Renal cortical epithelial cell (primary cell): ENCODE measurements around the gene KRTAP4-2. TPM values are rescaled to one million over a fixed set of nuclear protein-coding genes. Genes with fewer than 3 reads are reported as not detected.
"Not testable (repeated sequence)": the region's sequence is repeated elsewhere in the genome, so short reads cannot be mapped to it uniquely, and the experiment has no call there.

Experiments used
- DNase-seq: peaks from one replicate; pipeline ENCODE4 v3.0.0-alpha.2; 2011; ENCODE audit warnings: low read depth
- total RNA-seq: library from RNA; depleted of rRNA; stranded (reverse); fragments of >200 nt; gene quantifications from 2 replicates; pipeline ENCODE4 v1.2.3, GENCODE V29; 2014

KRTAP4-2 gene
- not detected in 2 replicates for total RNA-seq

DNA sequence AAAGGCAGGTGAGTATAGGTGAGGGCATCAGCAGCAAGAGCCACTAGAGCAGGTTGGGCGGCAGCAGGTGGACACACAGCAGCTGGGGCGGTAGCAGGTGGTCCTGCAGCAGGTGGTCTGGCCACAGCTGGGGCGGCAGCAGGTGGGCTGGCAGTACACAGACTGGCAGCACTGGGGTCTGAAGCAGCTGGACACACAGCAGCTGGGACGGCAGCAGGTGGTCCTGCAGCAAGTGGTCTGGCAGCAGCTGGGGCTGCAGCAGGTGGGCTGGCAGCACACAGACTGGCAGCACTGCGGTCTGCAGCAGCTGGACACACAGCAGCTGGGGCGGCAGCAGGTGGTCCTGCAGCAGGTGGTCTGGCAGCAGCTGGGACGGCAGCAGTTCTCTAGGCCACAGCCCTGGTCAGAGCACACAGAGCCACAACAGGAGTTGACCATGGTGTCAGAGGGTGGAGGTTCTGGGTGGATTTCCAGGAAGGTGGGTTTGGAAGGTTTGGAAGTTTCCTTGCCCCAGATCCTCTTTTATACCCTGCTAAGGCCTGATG lies at the start of gene KRTAP4-2:
KRTAP4-2 (minus strand) TSS at position 495 of the 545 bp plus-strand sequence; CDS start at position 438, 57 bp downstream.
- DNase-seq: no peak

DNA sequence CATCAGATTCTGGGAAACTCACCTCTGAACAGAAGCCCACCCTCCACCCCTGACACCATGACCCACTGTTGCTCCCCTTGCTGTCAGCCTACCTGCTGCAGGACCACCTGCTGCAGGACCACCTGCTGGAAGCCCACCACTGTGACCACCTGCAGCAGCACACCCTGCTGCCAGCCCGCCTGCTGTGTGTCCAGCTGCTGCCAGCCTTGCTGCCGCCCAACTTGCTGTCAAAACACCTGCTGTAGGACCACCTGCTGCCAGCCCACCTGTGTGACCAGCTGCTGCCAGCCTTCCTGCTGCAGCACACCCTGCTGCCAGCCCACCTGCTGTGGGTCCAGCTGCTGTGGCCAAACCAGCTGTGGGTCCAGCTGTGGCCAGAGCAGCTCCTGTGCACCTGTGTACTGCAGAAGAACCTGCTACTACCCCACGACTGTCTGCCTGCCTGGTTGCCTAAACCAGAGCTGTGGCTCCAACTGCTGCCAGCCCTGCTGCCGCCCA lies 48.6 kb upstream of the KRTAP4-2 start, which contains the start of gene KRTAP9-2:
KRTAP9-2 (plus strand) TSS at position 51 of the 498 bp plus-strand sequence; CDS start at position 58, 7 bp downstream.
- DNase-seq: not testable (repeated sequence)

DNA sequence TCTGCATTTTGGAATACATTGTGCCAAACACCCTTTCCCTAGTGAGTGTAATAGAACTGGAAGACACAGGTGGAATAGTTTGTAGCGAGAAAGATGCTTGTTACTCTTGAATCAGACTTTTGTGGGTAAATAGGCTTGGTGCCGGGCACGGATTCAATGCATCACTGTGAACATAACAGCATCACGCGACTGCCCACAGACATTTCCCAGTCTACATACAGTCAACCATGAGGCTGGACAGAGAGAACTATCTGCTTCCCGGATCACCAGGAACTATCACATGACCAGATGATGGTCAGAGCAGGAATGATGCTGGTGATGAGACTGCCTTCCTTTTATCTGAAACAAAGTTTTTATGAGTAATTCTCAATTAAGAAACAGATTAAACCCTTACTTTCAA lies 48.0 kb upstream of the KRTAP4-2 start:
- DNase-seq: no peak

DNA sequence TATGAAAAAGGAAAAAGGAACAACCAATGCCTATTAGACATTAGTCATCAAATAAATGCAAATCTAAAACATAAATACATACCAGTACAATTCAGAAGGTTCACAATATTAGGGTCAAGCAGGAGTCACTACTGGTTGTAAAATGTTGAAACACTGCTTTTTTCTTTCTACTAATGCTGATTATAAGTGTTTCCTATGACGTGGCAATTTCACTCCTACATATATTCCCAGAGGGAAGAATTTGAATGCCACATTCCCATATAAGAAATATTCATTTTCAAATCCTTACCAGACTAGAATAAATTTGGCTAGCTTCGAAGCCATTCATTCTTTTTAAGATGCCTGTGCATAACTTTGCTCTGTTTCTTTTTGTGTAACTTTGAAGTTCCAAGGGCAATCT lies 45.8 kb upstream of the KRTAP4-2 start:
- peak; percentile 1 for DNase-seq

DNA sequence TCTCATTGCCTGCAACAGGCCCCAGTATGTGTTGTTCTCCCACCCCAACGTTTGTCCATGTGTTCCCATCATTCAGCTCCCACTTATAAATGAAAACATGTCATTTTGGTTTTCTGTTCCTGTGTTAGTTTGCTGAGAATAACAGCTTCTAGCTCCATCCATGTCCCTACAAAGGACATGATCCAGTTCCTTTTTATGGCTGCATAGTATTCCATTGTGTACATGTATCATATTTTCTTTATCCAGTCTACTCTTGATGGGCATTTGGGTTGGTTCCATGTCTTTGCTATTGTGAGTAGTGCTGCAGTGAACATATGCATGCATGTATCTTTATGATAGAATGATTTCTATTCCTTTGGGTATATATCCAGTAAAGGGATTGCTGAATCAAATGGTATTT lies 37.7 kb upstream of the KRTAP4-2 start:
- DNase-seq: no peak

DNA sequence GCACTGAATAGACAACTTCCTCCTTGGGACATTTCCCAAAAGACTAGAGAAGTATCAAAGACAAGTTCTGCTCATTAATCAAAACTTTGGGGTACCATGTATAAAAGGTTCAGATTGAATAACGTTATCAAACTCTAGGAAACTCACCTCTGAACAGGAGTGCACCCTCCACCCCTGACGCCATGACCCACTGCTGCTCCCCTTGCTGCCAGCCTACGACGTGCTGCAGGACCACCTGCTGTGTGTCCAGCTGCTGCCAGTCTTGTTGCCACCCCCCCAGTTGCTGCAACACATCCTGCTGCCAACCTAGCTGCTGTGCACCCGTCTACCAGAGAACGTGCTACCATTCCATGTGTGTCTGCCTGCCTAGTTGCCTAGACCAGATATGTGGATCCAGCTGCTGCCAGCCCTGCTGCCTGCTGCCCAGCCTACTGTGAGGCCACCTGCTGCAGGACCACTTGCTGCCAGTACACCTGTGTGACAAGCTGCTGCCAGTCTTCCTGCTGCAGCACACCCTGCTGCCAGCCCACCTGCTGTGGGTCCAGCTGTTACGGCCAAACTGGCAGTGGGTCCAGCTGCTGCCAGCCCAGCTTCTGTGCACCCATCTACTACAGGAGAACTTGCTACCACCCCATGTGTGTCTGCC lies 34.6 kb upstream of the KRTAP4-2 start:
- DNase-seq: no peak

DNA sequence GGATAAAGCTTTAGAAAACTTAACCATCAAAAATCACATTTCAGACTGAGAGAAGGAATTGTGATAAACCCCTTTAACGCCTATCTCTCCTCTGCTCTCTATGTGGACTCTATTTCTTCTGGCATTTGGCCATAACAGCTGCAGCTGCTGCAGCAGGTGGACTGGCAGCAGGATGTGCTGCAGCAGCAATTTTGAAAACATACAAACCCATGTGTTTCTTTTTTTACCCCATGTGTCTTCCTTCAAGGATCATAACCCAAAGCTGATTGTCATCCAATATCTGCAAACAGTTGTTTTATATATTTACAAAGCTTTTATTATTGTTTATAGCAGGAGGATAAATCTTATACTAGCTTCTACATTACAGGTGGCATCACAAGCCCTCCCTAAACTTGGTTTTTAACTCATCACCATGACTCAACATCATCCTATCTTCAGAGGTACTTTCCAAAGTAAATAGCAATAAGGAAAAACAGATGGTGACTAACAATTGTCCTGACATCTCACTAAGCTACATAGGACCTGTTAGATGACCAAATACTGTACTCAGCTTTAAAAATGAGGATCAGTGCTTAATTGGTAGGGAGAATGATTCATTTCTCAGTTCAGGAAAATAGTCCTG lies 33.9 kb upstream of the KRTAP4-2 start:
- peak; percentile 57 for DNase-seq

DNA sequence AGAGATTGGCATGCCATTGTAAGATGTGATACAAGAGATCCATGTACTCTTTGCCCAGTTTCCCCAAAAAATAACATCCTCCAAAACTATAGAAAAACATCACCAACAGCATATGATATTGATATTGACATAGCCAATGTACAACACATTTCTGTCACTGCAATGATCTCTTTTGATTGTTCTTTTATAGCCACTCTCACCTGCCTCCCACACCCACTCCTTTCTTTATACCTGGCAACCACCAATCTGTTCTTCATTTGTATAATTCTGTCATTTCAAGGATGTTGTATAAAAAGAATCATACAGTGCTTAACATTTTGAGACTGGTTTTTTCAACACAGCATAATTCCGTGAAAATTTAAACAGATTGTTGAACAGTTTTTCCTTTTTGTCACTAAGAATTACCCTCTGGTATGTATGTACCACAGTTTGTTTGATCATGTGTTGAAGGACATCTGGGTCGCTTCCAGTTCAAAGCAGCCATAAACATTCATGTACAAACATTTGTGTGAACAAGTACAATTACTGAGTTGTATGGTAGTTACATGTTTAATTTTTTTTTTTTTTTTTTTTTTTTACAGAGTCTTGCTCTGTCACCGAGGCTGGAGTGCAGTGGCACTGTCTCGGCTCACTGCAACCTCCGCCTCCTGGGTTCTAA lies 21.5 kb upstream of the KRTAP4-2 start:
- no peak for DNase-seq

DNA sequence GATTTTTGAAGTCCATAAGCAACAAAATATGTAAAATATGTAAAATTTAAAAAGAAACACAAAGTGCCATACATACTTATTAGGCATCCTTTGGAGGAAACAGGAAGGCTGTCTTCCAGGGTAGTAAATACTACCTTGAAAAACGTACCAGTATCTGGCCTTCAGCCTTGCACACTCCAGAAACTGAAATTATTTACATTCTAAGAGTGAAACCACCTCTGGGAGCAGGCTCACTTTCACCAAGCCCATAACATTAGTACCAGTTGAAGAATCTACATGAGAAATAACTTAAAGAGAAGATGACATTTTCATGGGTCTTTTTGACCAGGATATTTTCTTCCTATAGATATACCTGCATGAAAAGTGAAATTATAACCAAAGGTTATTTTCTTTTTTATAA lies 18.0 kb upstream of the KRTAP4-2 start:
- DNase-seq: no peak

DNA sequence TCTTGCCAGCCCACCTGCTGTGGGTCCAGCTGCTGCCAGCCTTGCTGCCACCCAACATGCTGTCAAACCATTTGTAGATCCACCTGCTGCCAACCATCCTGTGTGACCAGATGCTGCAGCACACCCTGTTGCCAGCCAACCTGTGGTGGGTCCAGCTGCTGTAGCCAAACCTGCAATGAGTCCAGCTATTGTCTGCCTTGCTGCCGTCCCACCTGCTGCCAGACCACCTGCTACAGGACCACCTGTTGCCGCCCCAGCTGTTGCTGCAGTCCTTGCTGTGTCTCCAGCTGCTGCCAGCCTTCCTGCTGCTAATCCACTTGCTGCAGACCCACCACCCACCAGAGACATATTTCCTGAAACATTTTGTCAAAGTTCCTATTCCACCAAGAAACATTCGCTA lies 12.3 kb upstream of the KRTAP4-2 start:
- DNase-seq: no peak

DNA sequence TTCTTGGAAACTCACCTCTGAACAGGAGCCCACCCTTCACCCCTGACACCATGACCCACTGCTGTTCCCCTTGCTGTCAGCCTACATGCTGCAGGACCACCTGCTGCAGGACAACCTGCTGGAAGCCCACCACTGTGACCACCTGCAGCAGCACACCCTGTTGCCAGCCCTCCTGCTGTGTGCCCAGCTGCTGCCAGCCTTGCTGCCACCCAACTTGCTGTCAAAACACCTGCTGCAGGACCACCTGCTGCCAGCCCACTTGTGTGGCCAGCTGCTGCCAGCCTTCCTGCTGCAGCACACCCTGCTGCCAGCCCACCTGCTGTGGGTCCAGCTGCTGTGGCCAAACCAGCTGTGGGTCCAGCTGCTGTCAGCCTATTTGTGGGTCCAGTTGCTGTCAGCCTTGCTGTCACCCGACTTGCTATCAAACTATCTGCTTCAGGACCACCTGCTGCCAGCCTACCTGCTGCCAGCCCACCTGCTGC lies 11.9 kb upstream of the KRTAP4-2 start, which contains the start of gene KRTAP9-1:
KRTAP9-1 (plus strand) TSS at position 51 of the 482 bp plus-strand sequence; CDS start at position 51, 0 bp downstream.
- DNase-seq: not testable (repeated sequence)

DNA sequence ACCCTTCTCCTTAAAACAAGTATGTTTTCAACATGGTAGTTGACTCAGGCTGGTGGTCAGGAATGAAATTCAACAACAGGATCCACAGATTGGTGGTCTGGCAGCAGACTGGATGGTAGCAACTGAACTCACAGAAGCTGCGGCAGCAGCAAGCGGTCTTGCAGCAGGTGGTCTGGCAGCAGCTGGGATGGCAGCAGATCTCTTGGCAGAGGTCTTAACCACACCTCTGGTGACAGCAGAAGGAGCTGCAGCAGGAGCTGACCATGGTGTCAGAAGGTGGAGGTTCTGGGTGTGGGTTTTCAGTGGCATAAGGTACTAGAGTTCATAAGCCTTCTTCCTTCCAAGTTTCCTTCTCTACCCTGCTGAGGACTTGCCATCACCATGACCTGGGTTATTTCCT lies 8.9 kb upstream of the KRTAP4-2 start:
- no peak for DNase-seq

DNA sequence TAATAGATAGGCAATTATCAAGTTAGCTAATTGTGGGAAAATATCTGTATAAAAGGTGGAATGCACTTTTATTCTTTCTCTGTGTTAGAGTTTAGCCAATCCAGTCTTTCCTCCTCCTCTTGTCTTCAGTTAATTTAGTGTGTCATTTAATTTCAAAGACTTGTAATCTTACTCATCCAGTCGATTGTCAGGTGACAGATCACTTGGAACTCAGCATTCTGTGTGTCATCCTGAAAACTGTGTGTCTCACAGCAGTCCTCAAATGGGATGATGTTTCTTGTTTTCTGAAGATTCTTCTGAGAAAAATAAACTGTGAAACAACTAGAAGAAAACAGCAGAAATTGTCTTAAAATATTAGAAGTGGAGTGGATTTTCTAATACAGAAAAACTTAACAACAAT lies 7.0 kb upstream of the KRTAP4-2 start:
- no peak for DNase-seq

DNA sequence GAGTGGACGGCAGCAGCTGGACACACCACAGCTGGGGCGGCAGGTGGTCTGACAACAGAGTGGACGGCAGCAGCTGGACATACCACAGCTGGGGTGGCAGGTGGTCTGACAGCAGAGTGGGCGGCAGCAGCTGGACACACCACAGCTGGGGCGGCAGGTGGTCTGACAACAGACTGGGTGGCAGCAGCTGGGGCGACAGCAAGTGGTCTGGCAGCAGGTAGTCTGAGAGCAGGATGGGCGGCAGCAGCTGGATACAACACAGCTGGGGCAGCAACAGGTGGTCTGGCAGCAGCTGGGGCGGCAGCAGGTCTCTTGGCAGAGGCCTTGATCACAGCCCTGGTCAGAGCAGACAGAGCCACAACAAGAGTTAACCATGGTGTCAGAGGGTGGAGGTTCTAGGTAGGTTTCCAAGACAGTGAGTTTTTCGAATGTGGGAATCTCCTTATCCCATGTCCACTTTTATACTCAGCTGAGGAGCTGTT lies 6.5 kb upstream of the KRTAP4-2 start, which contains the start of gene KRTAP4-1:
KRTAP4-1 (minus strand) TSS at position 432 of the 482 bp plus-strand sequence; CDS start at position 375, 57 bp downstream.
- DNase-seq: no peak

DNA sequence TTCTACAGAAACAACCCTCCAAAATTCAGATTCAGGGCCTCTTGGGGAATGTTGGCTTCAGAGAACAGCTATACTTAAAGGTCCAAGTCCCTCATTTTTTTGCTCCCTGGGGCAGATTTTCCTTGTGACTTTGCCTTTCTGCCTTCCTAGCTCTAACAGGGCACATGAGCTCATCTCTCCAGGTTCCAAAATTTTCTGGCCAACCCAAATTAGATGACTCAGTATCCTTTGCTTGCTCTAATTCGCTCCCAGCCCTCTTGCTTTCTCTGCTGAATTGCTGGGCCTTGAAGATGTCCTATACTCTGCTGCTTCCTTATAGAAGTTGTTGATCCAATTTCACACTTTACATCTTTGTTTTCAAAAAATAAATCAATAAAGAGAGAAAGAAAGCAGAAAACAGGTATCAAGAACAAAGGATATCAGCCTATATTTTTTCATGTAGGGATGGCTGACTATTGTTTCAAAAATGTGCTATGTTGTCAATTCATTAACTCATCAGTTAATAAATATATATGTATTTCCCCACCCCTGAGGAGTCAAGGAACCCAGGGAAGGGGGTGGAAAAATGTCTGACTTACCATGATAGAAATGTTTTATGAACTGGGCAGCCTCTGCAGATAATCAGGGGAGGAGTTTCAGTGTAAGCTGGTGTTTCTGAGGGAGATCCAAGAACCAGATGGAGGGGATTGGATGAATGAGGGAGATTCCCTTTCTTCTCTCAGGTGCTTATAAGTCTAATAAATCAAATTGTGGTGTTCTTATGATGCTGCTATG lies 1.0 kb upstream of the KRTAP4-2 start:
- peak; percentile 15 for DNase-seq

DNA sequence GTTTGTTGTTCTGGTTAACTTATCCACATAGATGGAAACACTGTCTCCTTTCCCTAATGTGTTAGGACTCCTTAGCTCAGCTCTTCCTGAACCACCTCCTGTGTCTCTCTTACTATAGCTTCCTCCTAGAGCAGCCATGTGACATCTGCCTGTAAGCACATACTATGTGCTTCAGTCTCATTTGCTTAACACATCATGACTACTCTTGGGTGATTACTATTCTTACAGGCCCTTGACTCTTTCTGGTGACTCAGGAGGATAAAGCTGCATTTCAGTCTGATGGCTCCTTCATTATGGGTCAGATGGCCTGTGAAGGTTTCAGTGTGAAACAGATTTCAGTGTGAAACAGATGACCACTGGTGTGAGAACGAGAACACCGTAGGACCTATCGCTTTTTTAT lies 320 bp upstream of the KRTAP4-2 start:
- peak; percentile 70 for DNase-seq

DNA sequence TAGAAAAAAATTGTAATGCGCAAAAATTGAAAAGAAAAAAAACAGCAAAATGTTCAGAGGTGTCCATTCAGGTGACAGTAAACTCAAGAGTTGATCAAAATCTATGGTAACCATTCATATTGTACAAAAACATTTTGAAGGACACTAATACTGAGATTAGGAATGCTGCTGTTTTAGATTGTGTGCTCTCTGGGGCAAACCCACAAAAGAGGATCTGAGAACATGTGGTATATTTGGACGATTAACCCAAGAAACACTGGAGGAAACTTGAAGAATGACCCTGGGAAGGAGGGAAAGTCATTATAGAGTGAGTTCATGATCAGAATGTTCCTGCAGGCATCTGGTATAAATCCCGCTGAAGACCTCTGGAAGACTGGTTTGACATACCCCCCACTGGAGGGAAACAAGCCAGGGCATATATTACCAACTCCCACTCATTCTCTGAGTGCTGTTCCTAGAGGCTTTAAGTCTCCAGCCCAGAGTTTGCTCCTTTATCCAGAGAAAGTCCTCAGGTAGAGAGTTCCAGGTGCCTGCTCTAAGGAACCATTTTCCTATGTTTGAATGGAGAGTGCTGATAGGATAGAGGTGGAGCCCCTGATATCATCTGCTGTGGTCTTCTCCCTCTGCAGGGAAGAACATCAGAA lies 1.2 kb downstream of the KRTAP4-2 start:
- DNase-seq: no peak

DNA sequence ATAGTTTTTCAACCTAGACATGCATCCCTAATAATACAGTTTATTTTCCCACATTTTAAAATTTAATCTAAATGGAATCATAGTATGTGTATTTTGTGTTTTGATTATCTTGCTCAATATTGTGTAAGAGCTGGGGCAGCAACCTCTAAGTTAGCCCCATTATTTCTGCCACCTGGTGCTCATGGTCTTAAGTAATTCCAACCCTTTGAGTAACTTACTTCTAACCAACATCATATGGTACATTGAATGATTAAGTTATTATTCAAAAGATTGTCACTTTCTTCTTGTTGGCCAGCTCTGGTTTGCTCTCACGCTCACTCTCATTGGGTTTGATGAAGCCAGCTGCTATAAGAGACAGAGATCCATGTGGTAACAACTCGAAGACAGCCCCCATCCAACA lies 6.1 kb downstream of the KRTAP4-2 start:
- DNase-seq: peak; percentile 4

DNA sequence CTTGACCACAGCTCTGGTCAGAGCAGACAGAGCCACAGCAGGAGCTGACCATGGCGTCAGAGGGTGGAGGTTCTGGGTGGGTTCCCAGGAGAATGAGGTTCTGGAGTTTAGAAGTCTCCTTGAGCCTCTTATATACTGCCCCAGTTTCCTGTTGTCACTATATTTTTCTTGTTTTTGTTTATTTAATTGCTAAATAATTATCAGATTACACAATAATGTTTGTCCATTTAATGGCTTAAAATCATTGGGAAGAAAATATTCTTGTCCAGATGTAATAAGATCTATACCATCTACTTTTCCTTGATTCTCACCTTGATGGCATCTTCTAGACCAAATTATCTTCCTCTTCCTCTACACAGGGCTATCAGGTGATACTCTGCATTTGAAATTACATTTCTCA lies 9.9 kb downstream of the KRTAP4-2 start, which contains the start of gene KRTAP4-3:
KRTAP4-3 (minus strand) TSS at position 101 of the 400 bp plus-strand sequence; CDS start at position 52, 49 bp downstream.
- no peak for DNase-seq

DNA sequence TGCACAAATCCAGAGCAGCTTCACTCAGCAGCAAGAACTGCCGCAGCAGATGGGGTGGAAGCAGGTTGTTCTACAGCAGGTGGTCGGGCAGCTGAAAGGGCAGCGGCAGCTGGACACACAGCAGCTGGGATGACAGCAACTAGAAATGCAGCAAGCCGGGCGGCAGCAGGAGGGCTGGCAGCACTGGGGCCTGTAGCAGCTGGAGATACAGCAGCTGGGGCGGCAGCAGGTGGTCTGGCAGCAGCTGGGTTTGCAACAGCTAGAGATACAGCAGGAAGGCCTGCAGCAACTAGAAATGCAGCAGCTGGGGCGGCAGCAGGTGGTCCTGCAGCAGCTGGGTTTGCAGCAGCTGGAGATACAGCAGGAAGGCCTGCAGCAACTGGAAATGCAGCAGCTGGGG lies 10.5 kb downstream of the KRTAP4-2 start:
- DNase-seq: no peak
